Measurements from ENCODE around the gene CCDC148.

GRCh38 chr2:158359846-158360245 lies 96.7 kb downstream of the CCDC148 start:
- no peak for TF ChIP-seq CTCF (IDR thresholded peaks at IDR 0.05)
- no peak for TF ChIP-seq POLR2A (IDR thresholded peaks at IDR 0.05)

Measured in esophagus squamous epithelium (tissue), 4 donors.